Heart right ventricle (tissue), 16 donors: Measurements from ENCODE around the gene SH2B2. TPM values are rescaled to one million over a fixed set of nuclear protein-coding genes. Genes with fewer than 3 reads are reported as not detected.

Source experiments
- ATAC-seq, 8 donors: fragments of 200-7000 bp; cut with Tn5 transposase; one replicate each; pipeline ENCODE4 v1.9.1; 2020; ENCODE audit warnings: mild to moderate bottlenecking in 8 of 8, moderate library complexity in 8 of 8, moderate number of reproducible peaks in 1 of 8
- DNase-seq, 2 donors: peaks; one replicate each; pipeline ENCODE4 v3.0.0-alpha.2; 2020
- H3K27ac ChIP-seq, 10 donors: fragments of 200-600 bp; sonication (generic) in 2 of 10; one replicate each; pipeline versions ENCODE4 v1.5.0 to v1.8.0; 2020 to 2022; ENCODE audit warnings: mild to moderate bottlenecking in 3 of 10
- H3K27me3 ChIP-seq, 7 donors: fragments of 200-600 bp; one replicate each; pipeline ENCODE4 v1.8.0; 2021 to 2022; ENCODE audit warnings: mild to moderate bottlenecking in 2 of 7
- H3K36me3 ChIP-seq, 9 donors: fragments of 200-600 bp; sonication (generic) in 1 of 9; one replicate each; pipeline versions ENCODE4 v1.5.0 to v1.8.0; 2020 to 2022; ENCODE audit warnings: mild to moderate bottlenecking in 2 of 9
- H3K4me1 ChIP-seq, 9 donors: fragments of 200-600 bp; sonication (generic) in 1 of 9; one replicate each; pipeline versions ENCODE4 v1.5.0 to v1.8.0; 2020 to 2022; ENCODE audit warnings: mild to moderate bottlenecking in 4 of 9
- H3K4me3 ChIP-seq, 10 donors: fragments of 200-600 bp; sonication (generic) in 2 of 10; one replicate each; pipeline versions ENCODE4 v1.5.0 to v1.8.0; 2020 to 2022; ENCODE audit warnings: mild to moderate bottlenecking in 7 of 10, moderate library complexity in 2 of 10
- H3K9me3 ChIP-seq, 11 donors: fragments of 200-600 bp in 10 of 11; sonication (generic) in 2 of 11; one replicate each; pipeline versions ENCODE4 v1.5.0 to v1.8.0; 2013 to 2022; ENCODE audit warnings: mild to moderate bottlenecking in 2 of 11, control low read depth in 1 of 11, moderate library complexity in 1 of 11
- CTCF ChIP-seq, 9 donors: fragments of 200-600 bp; sonication (generic) in 2 of 9; IDR thresholded peaks; one replicate each; pipeline versions ENCODE4 v1.5.0 to v1.8.0; 2021 to 2022; ENCODE audit warnings: antibody characterized with exemption in 9 of 9, mild to moderate bottlenecking in 5 of 9, moderate library complexity in 1 of 9
- WGBS, 2 donors: extraction: QIAGEN DNeasy Blood & Tissue Kit; methylation state at CpG; one replicate each; pipeline ENCODE4 v1.1.7; 2013; ENCODE audit warnings: inconsistent platforms in 1 of 2; 5-methylcytosine and 5-hydroxymethylcytosine counted together
- intact Hi-C, 10 donors: fragments of 100-400 bp; cut with DNase I; formaldehyde crosslinking; loops; one replicate each; pipeline versions ENCODE4 v1.11.1 to v1.14.2; 2022
- polyA plus RNA-seq, 2 donors: library from polyadenylated mRNA; stranded (reverse); fragments of 200-250 nt; gene quantifications; one replicate each; pipeline ENCODE4 v1.2.3, GENCODE V29; 2013
- total RNA-seq, 10 donors: library from RNA; stranded (reverse); fragmentation: NEBNext Ultra II Directional in 3 of 10; extraction: Animal tissue kit (Norgen Biotek cat#: 25700) in 3 of 10; gene quantifications; one replicate each; pipeline versions ENCODE4 v1.2.1 to v1.2.4, GENCODE V29; 2021 to 2023
- donor health status: Arrhythmogenic right ventricular cardiomyopathy.
- donor health status: ischemic (EF 13 %, LVEDD 7.1; RV severe dilation, severe dysfunction).
- donor health status: healthy with polysubstance abuse.
- donor health status: DM: no; HTN: yes; CAD: no.
- donor health status: DM: no; HTN: no; CAD: no.
- donor health status: ischemic (EF 25% LVEDD 6.9; RV normal size, moderate dysfunction).
- donor health status: ischemic (EF 25% LVEDD 5.7; RV mildly dilated, moderate dysfunction).
- donor health status: healthy.
- donor health status: DM: yes; HTN: yes; CAD: no.
- donor health status: Ischemic cardiomyopathy.
- donor health status: ischemic (EF 35%, LVEDD 5.7; RV mildly dilated, moderate dysfunction).
- donor health status: nonischemic (EF 11% LVEDD 7.7; RV severe dilation, severe dysfunction).
- donor health status: DM: yes; HTN: yes; CAD: no.
- donor health status: PGD.
- donor health status: ischemic (EF 29% LVEDD 5.4; RV normal size, mild dysfunction).
- donor health status: nonischemic (EF 23%, LVEDD 6.1; RV moderate dilation, normal function).

Gene SH2B2
- total and polyA plus RNA-seq, 12 donors = 0.83 to 4.2 (median 1.2) TPM

- no peak for TF ChIP-seq CTCF (IDR thresholded peaks at IDR 0.05)
- intact Hi-C loops = no loop called here
- peaks cover 0 to 34% (median 0%) of the 10 kb centered on the region in 9 donors for H3K36me3 ChIP-seq
- DNase-seq = no peak
- 89 to 94% methylated on average over 19 of the region's 19 CpGs for whole genome bisulfite sequencing, 2 donors
- H3K9me3 ChIP-seq = no peaks in the 10 kb centered on the region
- H3K27me3 ChIP-seq = no peaks in the 10 kb centered on the region
- H3K4me1 ChIP-seq = no peaks in the 10 kb centered on the region
- no peak for ATAC-seq
- no peak overlapping the region for H3K27ac ChIP-seq
- no peak overlapping the region for H3K4me3 ChIP-seq
Observed at GRCh38 chr7:102253066-102253972, 33.3 kb upstream of the SH2B2 start.

GRCh38 chr7:102253973-102254370, 32.7 kb upstream of the SH2B2 start:
- Histone ChIP-seq H3K27me3 (no peaks in the 10 kb centered on the region), H3K4me3 (no peak overlapping the region), H3K27ac (no peak overlapping the region), H3K4me1 (no peaks in the 10 kb centered on the region), H3K9me3 (no peaks in the 10 kb centered on the region), H3K36me3 (peaks cover 0 to 31% (median 0%) of the 10 kb centered on the region in 9 donors)
- no peak for ATAC-seq
- intact Hi-C loops = no loop called here
- DNase-seq = no peak
- WGBS, 2 donors = 90% methylated on average over 13 of the region's 13 CpGs
- TF ChIP-seq CTCF (IDR thresholded peaks at IDR 0.05) = no peak

GRCh38 chr7:102254521-102254920, 32.1 kb upstream of the SH2B2 start:
- WGBS, 2 donors = 90 to 98% methylated on average over 8 of the region's 8 CpGs
- H3K36me3 ChIP-seq = peaks cover 0 to 26% (median 0%) of the 10 kb centered on the region in 9 donors
- DNase-seq (no peak), ATAC-seq (no peak)
- H3K27ac ChIP-seq = no peak overlapping the region
- H3K9me3 ChIP-seq = no peaks in the 10 kb centered on the region
- no peaks in the 10 kb centered on the region for H3K27me3 ChIP-seq
- H3K4me3 ChIP-seq = no peak overlapping the region
- intact Hi-C loops = no loop called here
- no peak for TF ChIP-seq CTCF (IDR thresholded peaks at IDR 0.05)
- H3K4me1 ChIP-seq = no peaks in the 10 kb centered on the region

- Histone ChIP-seq H3K4me3 (no peak overlapping the region), H3K27me3 (no peaks in the 10 kb centered on the region), H3K9me3 (no peaks in the 10 kb centered on the region), H3K36me3 (peaks cover 0 to 16% (median 0%) of the 10 kb centered on the region in 9 donors), H3K4me1 (no peaks in the 10 kb centered on the region), H3K27ac (no peak overlapping the region)
- DNase-seq (no peak), ATAC-seq (no peak)
- TF ChIP-seq CTCF (IDR thresholded peaks at IDR 0.05) = no peak
- 93 to 96% methylated on average over 7 of the region's 7 CpGs for WGBS, 2 donors
- intact Hi-C loops = no loop called here
Observed at GRCh38 chr7:102255501-102255900, 31.2 kb upstream of the SH2B2 start.
